Lower leg skin (tissue), 3 donors: ENCODE measurements around the gene APBB2.

Experiments
- POLR2A ChIP-seq, 2 donors: fragments of 450-650 bp; IDR thresholded peaks; one replicate each; pipeline ENCODE4 v1.6.1; 2016 to 2017; ENCODE audit warnings: antibody characterized with exemption in 2 of 2, mild to moderate bottlenecking in 1 of 2, moderate library complexity in 1 of 2
- TF ChIP-seq, protein P1 (sequence below), 3 donors: fragments of 450-650 bp; IDR thresholded peaks; one replicate each; pipeline ENCODE4 v1.5.1; 2016; ENCODE audit warnings: antibody characterized with exemption in 3 of 3, mild to moderate bottlenecking in 3 of 3, moderate library complexity in 2 of 3

DNA sequence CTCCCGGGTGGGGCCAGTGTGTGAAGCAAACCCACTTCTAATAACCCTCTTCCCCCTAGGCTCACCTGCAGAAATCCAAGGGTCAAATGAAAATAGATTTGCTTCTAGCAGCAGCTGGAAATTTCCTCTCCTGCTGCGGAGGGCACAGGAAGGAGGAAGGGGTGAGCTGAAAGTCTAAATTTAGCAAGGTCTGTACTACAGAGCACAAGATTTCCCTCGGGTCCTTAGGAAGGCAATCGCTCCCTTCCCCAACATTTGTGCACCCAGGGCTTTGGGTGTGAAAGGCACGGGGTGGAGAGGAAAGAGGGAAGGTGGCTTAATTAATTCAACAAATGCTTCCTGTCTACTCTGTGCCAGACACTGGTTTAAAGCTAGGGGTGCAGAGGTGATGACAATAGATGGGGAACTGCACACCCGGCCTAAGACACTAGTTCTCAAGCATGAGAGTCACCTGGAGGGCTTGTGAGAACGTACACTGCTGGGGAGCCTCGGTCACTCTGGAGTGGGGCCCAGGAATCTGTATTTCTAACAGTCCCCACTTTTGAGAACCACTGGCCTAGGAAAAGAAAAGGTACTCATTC, 260.2 kb downstream of the APBB2 start:
- TF ChIP-seq, protein P1, sequence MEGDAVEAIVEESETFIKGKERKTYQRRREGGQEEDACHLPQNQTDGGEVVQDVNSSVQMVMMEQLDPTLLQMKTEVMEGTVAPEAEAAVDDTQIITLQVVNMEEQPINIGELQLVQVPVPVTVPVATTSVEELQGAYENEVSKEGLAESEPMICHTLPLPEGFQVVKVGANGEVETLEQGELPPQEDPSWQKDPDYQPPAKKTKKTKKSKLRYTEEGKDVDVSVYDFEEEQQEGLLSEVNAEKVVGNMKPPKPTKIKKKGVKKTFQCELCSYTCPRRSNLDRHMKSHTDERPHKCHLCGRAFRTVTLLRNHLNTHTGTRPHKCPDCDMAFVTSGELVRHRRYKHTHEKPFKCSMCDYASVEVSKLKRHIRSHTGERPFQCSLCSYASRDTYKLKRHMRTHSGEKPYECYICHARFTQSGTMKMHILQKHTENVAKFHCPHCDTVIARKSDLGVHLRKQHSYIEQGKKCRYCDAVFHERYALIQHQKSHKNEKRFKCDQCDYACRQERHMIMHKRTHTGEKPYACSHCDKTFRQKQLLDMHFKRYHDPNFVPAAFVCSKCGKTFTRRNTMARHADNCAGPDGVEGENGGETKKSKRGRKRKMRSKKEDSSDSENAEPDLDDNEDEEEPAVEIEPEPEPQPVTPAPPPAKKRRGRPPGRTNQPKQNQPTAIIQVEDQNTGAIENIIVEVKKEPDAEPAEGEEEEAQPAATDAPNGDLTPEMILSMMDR (IDR thresholded peaks at IDR 0.05), result no peak
- TF ChIP-seq POLR2A (IDR thresholded peaks at IDR 0.05), result no peak
